ENCODE results near the gene NUP188. TPM values are rescaled to one million over a fixed set of nuclear protein-coding genes. Genes with fewer than 3 reads are reported as not detected.

NUP188 gene
- total and polyA plus RNA-seq, 10 of the 15 experiments (the other 5 are each of a cell fraction or from before 2014, with no cell fraction given), result 1.4 to 73.7 (median 48.9) TPM

- TF ChIP-seq RELA (IDR thresholded peaks at IDR 0.05; ENCODE audit: borderline replicate concordance, partially characterized antibody) (no peak), FOXK2 (IDR thresholded peaks at IDR 0.05) (no peak), SPI1 (IDR thresholded peaks at IDR 0.05; ENCODE audit: borderline replicate concordance, insufficient read depth, low read depth, low read length) (no peak), BCLAF1 (IDR thresholded peaks at IDR 0.05) (no peak), ETV6 (conservative IDR thresholded peaks at IDR 0.05 in 1 of 2, IDR thresholded peaks at IDR 0.05 in 1 of 2; ENCODE audit: borderline replicate concordance in 1 of 2, low read depth in 1 of 2) (no peak), GATAD2B (conservative IDR thresholded peaks at IDR 0.05; ENCODE audit: low read depth) (no peak), DPF2 (IDR thresholded peaks at IDR 0.05) (no peak), BMI1 (IDR thresholded peaks at IDR 0.05; ENCODE audit: borderline replicate concordance) (no peak), POLR2AphosphoS5 (IDR thresholded peaks at IDR 0.05; ENCODE audit: low read length) (no peak), SP1 (IDR thresholded peaks at IDR 0.05; ENCODE audit: low read depth, low read length) (peak; percentile 43), IRF3 (IDR thresholded peaks at IDR 0.05) (no peak), SMARCA5 (IDR thresholded peaks at IDR 0.05) (peak; percentile 12; the same call in 1 of the 2 replicates), MTA3 (IDR thresholded peaks at IDR 0.05; ENCODE audit: borderline replicate concordance, low read length) (no peak), BACH1 (IDR thresholded peaks at IDR 0.05; ENCODE audit: borderline replicate concordance) (peak; percentile 9; the same call in 1 of the 2 replicates), IKZF1 (conservative IDR thresholded peaks at IDR 0.05) (no peak), KAT2A (conservative IDR thresholded peaks at IDR 0.05; ENCODE audit: control insufficient read depth, low read depth, low read length) (no peak), YBX1 (IDR thresholded peaks at IDR 0.05) (no peak), EGR1 (IDR thresholded peaks at IDR 0.05; ENCODE audit: borderline replicate concordance in 1 of 2, low read depth in 2 of 2, low read length in 2 of 2) (peak in 1 of 2 experiments; percentile 32; a peak in 1 of 3 replicates), CHD1 (IDR thresholded peaks at IDR 0.05; ENCODE audit: low read depth, low read length) (no peak), TBL1XR1 (IDR thresholded peaks at IDR 0.05; ENCODE audit: low read depth, low read length) (no peak)
Observed at GRCh38 chr9:129028192-129028966, 80.9 kb downstream of the NUP188 start, which contains the start of gene SH3GLB2 (continued).

Data from GM12878 (cell line).